Loucy (cell line): ENCODE data around the gene CDK11B.

Source experiments
- H2AFZ ChIP-seq: fragments of 200-600 bp; sonication (generic); 2 replicates; pipeline ENCODE4 v1.6.0; 2016; ENCODE audit warnings: antibody characterized with exemption, mild to moderate bottlenecking, low read length, moderate library complexity
- H3F3A ChIP-seq: fragments of 200-600 bp; 2 replicates; pipeline ENCODE4 v1.6.0; 2016; ENCODE audit warnings: antibody characterized with exemption, low read depth, mild to moderate bottlenecking
- H3K27me3 ChIP-seq: fragments of 200-600 bp; sonication (generic); 2 replicates; pipeline ENCODE4 v1.6.1; 2014; ENCODE audit warnings: low read length, mild to moderate bottlenecking; ENCODE audit not compliant: insufficient read depth, poor library complexity, severe bottlenecking
- H3K36me3 ChIP-seq: fragments of 200-600 bp; sonication (generic); 2 replicates; pipeline ENCODE4 v1.6.1; 2016; ENCODE audit warnings: low read length; ENCODE audit not compliant: insufficient read depth
- H3K4me1 ChIP-seq: fragments of 200-600 bp; sonication (generic); 2 replicates; pipeline ENCODE4 v1.5.1; 2014; ENCODE audit warnings: low read length, mild to moderate bottlenecking; ENCODE audit not compliant: insufficient read depth, poor library complexity, severe bottlenecking
- H3K4me2 ChIP-seq: fragments of 200-600 bp; sonication (generic); 2 replicates; pipeline ENCODE4 v1.6.0; 2014; ENCODE audit warnings: antibody characterized with exemption, low read length, low read depth, mild to moderate bottlenecking; ENCODE audit not compliant: poor library complexity, severe bottlenecking
- H3K4me3 ChIP-seq: fragments of 200-600 bp; sonication (generic); 2 replicates; pipeline ENCODE4 v1.5.1; 2014; ENCODE audit warnings: low read length, mild to moderate bottlenecking, mixed read lengths; ENCODE audit not compliant: poor library complexity, severe bottlenecking
- H3K79me2 ChIP-seq: fragments of 200-600 bp; sonication (generic); 2 replicates; pipeline ENCODE4 v1.6.1; 2014; ENCODE audit warnings: low read length; ENCODE audit not compliant: insufficient read depth
- H3K9ac ChIP-seq: fragments of 200-600 bp; sonication (generic); 2 replicates; pipeline ENCODE4 v1.6.0; 2014; ENCODE audit warnings: mild to moderate bottlenecking, low read depth, low read length, moderate library complexity; ENCODE audit not compliant: poor library complexity, severe bottlenecking
- H3K9me2 ChIP-seq: fragments of 200-600 bp; sonication (generic); replicated peaks from 2 replicates; pipeline ENCODE4 v1.6.1; 2016; ENCODE audit warnings: low read depth, low read length, mixed read lengths
- H3K9me3 ChIP-seq: fragments of 200-600 bp; sonication (generic); 2 replicates; pipeline ENCODE4 v1.6.1; 2014; ENCODE audit warnings: mild to moderate bottlenecking, antibody characterized with exemption, low read length, low read depth; ENCODE audit not compliant: insufficient read depth
- H4K20me1 ChIP-seq: fragments of 200-600 bp; sonication (generic); 2 replicates; pipeline ENCODE4 v1.6.0; 2014; ENCODE audit warnings: antibody characterized with exemption, low read length, mild to moderate bottlenecking; ENCODE audit not compliant: insufficient read depth, poor library complexity, severe bottlenecking
- CTCF ChIP-seq: fragments of 200-600 bp; sonication (generic); conservative IDR thresholded peaks from 2 replicates; pipeline ENCODE4 v1.5.1; 2014; ENCODE audit warnings: mild to moderate bottlenecking, antibody characterized with exemption, low read length
- EZH2phosphoT487 ChIP-seq: fragments of 200-600 bp; IDR thresholded peaks from 2 replicates; pipeline ENCODE4 v1.6.1; 2018; ENCODE audit warnings: antibody characterized with exemption, mild to moderate bottlenecking, moderate library complexity, borderline replicate concordance

CDK11B gene

DNA sequence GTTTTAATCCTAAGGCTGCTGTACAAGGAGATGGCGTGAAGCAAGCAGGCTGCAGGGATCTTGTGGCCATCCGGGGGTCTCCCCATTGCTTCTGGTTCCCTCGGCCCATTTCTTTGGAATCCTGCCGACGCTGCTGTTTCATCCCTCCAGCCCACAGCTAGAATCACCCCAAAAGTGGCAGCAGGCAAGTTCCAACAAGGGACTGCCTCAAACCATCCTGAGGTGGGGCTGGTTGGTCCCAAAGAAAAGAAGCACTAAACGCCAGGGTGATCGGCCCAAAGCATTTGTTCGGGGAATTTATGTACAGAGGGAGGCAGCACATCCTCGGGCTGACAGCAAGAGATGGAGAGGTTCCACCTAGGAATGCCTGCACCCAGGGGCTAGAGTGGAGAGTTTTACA, 48.0 kb downstream of the CDK11B start:
- Histone ChIP-seq H3K79me2 (peaks cover 12% of the 10 kb centered on the region), H3K4me3 (no peak overlapping the region), H2AFZ (no peak overlapping the region), H3K4me2 (no peak overlapping the region), H3K9me2 (no peaks in the 10 kb centered on the region), H3K9me3 (no peaks in the 10 kb centered on the region), H3F3A (no peaks in the 10 kb centered on the region), H3K4me1 (peaks cover 13% of the 10 kb centered on the region), H3K36me3 (no peaks in the 10 kb centered on the region), H3K27me3 (no peaks in the 10 kb centered on the region), H4K20me1 (peaks cover 9% of the 10 kb centered on the region), H3K9ac (no peak overlapping the region)
- TF ChIP-seq CTCF = no peak
- TF ChIP-seq EZH2phosphoT487 = no peak

DNA sequence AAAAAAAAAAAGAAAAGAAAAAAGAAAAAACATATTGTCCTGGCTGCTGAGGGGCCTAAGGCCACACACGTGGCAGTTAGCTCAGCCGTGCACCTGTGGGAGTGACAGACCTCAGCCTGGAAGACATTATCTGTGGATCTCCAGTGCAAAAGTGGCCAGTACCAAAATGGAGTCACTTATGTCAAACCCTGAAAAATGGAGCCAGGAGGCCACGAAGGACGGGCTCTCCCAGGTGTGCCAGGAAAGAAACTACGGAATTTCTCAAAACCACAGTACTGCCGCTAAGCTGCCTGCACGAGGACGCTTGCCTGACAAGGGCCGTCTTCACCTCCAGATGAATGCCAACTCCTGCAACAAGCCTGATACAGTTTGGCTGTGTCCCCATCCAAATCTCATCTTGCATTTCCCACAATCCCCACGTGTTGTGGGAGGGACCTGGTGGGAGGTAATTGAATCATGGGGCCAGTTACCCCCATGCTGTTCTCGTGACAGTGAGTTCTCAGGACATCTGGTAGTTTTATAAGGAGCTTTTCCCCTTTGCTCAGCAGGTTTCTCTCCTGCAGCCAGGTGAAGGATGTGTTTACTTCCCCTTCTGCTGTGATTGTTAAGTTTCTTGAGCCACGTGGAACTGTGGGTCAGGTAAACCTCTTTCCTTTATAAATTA, 48.9 kb downstream of the CDK11B start:
- no peaks in the 10 kb centered on the region for H3K9me3 ChIP-seq
- TF ChIP-seq EZH2phosphoT487 (no peak), CTCF (no peak)
- peaks cover 8% of the 10 kb centered on the region for H4K20me1 ChIP-seq
- no peak overlapping the region for H3K4me2 ChIP-seq
- H3K9ac ChIP-seq = no peak overlapping the region
- H3F3A ChIP-seq = no peaks in the 10 kb centered on the region
- H2AFZ ChIP-seq = no peak overlapping the region
- no peaks in the 10 kb centered on the region for H3K36me3 ChIP-seq
- no peak overlapping the region for H3K4me3 ChIP-seq
- peaks cover 12% of the 10 kb centered on the region for H3K79me2 ChIP-seq
- no peaks in the 10 kb centered on the region for H3K27me3 ChIP-seq
- H3K9me2 ChIP-seq = no peaks in the 10 kb centered on the region
- peaks cover 13% of the 10 kb centered on the region for H3K4me1 ChIP-seq

DNA sequence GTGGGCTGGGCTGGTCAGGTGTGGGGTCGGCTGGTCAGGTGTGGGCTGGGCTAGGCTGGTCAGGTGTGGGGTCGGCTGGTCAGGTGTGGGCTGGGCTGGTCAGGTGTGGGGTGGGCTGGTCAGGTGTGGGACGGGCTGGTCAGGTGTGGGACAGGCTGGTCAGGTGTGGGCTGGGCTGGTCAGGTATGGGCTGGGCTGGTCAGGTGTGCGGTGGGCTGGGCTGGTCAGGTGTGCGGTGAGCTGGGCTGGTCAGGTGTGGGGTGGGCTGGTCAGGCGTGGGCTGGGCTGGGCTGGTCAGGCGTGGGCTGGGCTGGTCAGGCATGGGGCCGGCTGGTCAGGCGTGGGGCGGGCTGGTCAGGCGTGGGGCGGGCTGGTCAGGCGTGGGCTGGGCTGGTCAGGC, 52.6 kb downstream of the CDK11B start:
- no peaks in the 10 kb centered on the region for H3K27me3 ChIP-seq
- no peak overlapping the region for H2AFZ ChIP-seq
- H3K4me2 ChIP-seq = no peak overlapping the region
- TF ChIP-seq EZH2phosphoT487 (no peak), CTCF (no peak)
- no peaks in the 10 kb centered on the region for H3K9me3 ChIP-seq
- no peaks in the 10 kb centered on the region for H3F3A ChIP-seq
- H3K4me3 ChIP-seq = no peak overlapping the region
- H3K36me3 ChIP-seq = no peaks in the 10 kb centered on the region
- H3K79me2 ChIP-seq = no peaks in the 10 kb centered on the region
- H3K4me1 ChIP-seq = no peaks in the 10 kb centered on the region
- H4K20me1 ChIP-seq = no peaks in the 10 kb centered on the region
- no peaks in the 10 kb centered on the region for H3K9me2 ChIP-seq
- no peak overlapping the region for H3K9ac ChIP-seq
